GM12878 (cell line): ENCODE data around the gene NPAS1. TPM values are rescaled to one million over a fixed set of nuclear protein-coding genes. Genes with fewer than 3 reads are reported as not detected.

Source experiments
- ATAC-seq: fragments of 200-7000 bp; cut with Tn5 transposase; 3 replicates; pipeline ENCODE4 v1.9.1; 2020; ENCODE audit warnings: mild to moderate bottlenecking, moderate library complexity
- BruUV-seq: library from RNA; stranded (reverse); fragments of 400-500 nt; replicated peaks from 2 replicates; lab custom pipeline; 2021; lab: Mats Ljungman, UMichigan
- CTCF ChIA-PET: fragments of 300-600 bp; sonication (Branson Sonifier 250); formaldehyde crosslinking; extraction: SDS; loops from one replicate; lab custom pipeline; 2021; ENCODE audit warnings: inconsistent platforms; lab: Yijun Ruan, JAX
- POLR2A ChIA-PET: fragments of 350-600 bp; formaldehyde crosslinking; extraction: SDS; loops from one replicate; lab custom pipeline; 2021; ENCODE audit warnings: inconsistent platforms; lab: Charles Lee
- RAD21 ChIA-PET: fragments of 300-600 bp; sonication (Branson Sonifier 250); formaldehyde crosslinking; loops from one replicate; lab custom pipeline; 2023; ENCODE audit warnings: antibody characterized with exemption; ENCODE audit not compliant: unreplicated experiment; lab: Charles Lee
- SMC1A ChIA-PET: fragments of 300-600 bp; sonication (Branson Sonifier 250); formaldehyde crosslinking; loops from one replicate; lab custom pipeline; 2023; ENCODE audit not compliant: unreplicated experiment, uncharacterized antibody; lab: Charles Lee
- DNase-seq: peaks from one replicate; pipeline ENCODE4 v3.0.0-alpha.2; 2011; ENCODE audit warnings: low read depth, low spot score
- FAIRE-seq: peaks from 3 replicates; lab custom pipeline; 2011; peaks lifted over from hg19 to GRCh38; lab: Jason Lieb, UNC
- H2AFZ ChIP-seq: 2 replicates; pipeline ENCODE4 v1.6.0; 2011; ENCODE audit warnings: low read depth, low read length, control low read depth; ENCODE audit not compliant: control insufficient read depth
- H3K27ac ChIP-seq: 2 replicates; pipeline ENCODE4 v1.5.1; 2011; ENCODE audit warnings: control low read depth; ENCODE audit not compliant: control insufficient read depth, insufficient read depth
- H3K27me3 ChIP-seq, 2 experiments: replicated peaks in 1 of 2; 2 replicates each; pipeline versions ENCODE4 v1.6.0 to v1.6.1; 2011; ENCODE audit warnings: low read length in 1 of 2; ENCODE audit not compliant: control insufficient read depth in 2 of 2, insufficient read depth in 2 of 2
- H3K36me3 ChIP-seq, 2 experiments: 2 replicates each; pipeline ENCODE4 v1.5.1; 2011; ENCODE audit warnings: low read length in 1 of 2; ENCODE audit not compliant: control insufficient read depth in 2 of 2, insufficient read depth in 2 of 2
- H3K4me1 ChIP-seq: 2 replicates; pipeline ENCODE4 v1.6.1; 2011; ENCODE audit warnings: mild to moderate bottlenecking, low read length, moderate library complexity, mixed read lengths; ENCODE audit not compliant: control insufficient read depth, insufficient read depth
- H3K4me2 ChIP-seq: 2 replicates; pipeline ENCODE4 v1.6.0; 2011; ENCODE audit warnings: control low read depth; ENCODE audit not compliant: control insufficient read depth, insufficient read depth
- H3K4me3 ChIP-seq: fragments of 200-600 bp; sonication (generic); 2 replicates; pipeline ENCODE4 v1.5.1; 2016
- H3K79me2 ChIP-seq: 2 replicates; pipeline ENCODE4 v1.6.0; 2011; ENCODE audit warnings: low read length; ENCODE audit not compliant: control insufficient read depth, insufficient read depth
- H3K9ac ChIP-seq: 2 replicates; pipeline ENCODE4 v1.8.0; 2011; ENCODE audit warnings: low read length, control low read depth, mixed read lengths; ENCODE audit not compliant: control insufficient read depth, insufficient read depth
- H3K9me3 ChIP-seq: replicated peaks from 3 replicates; pipeline ENCODE4 v1.5.1; 2011; ENCODE audit warnings: mild to moderate bottlenecking, low read length; ENCODE audit not compliant: control insufficient read depth, insufficient read depth
- H4K20me1 ChIP-seq: 2 replicates; pipeline ENCODE4 v1.6.0; 2011; ENCODE audit not compliant: control insufficient read depth, insufficient read depth
- ATF7 ChIP-seq: fragments of 450-650 bp; IDR thresholded peaks from 2 replicates; pipeline ENCODE4 v1.6.1; 2016; ENCODE audit warnings: low read depth, mild to moderate bottlenecking
- BMI1 ChIP-seq: fragments of 450-650 bp; IDR thresholded peaks from 2 replicates; pipeline ENCODE4 v1.6.1; 2016; ENCODE audit warnings: mild to moderate bottlenecking, moderate library complexity, borderline replicate concordance
- IKZF1 ChIP-seq: fragments of 450-650 bp; conservative IDR thresholded peaks from 2 replicates; pipeline ENCODE4 v1.6.1; 2017; ENCODE audit warnings: antibody characterized with exemption, mild to moderate bottlenecking
- PAX5 ChIP-seq: IDR thresholded peaks from 2 replicates; pipeline ENCODE4 v1.6.1; 2011; ENCODE audit warnings: low read depth, low read length, borderline replicate concordance
- RUNX3 ChIP-seq: IDR thresholded peaks from 2 replicates; pipeline ENCODE4 v1.6.1; 2012; ENCODE audit warnings: low read length, inconsistent platforms
- ZNF207 ChIP-seq: fragments of 450-650 bp; IDR thresholded peaks from 2 replicates; pipeline ENCODE4 v1.6.1; 2014; ENCODE audit warnings: antibody characterized with exemption, mild to moderate bottlenecking, borderline replicate concordance
- ZNF384 ChIP-seq: IDR thresholded peaks from 2 replicates; pipeline ENCODE4 v1.6.1; 2012; ENCODE audit warnings: low read depth, mild to moderate bottlenecking, low read length, improper control_type of control experiment, borderline replicate concordance
- WGBS: methylation state at CpG from one replicate; pipeline ENCODE4 v1.1.6; 2016; ENCODE audit warnings: low lambda C conversion rate; ENCODE audit not compliant: insufficient replicate concordance, insufficient coverage; ENCODE audit errors: missing lambda C conversion rate; 5-methylcytosine and 5-hydroxymethylcytosine counted together
- in situ Hi-C: fragments of 300-500 bp; cut with MboI; formaldehyde crosslinking; loops from 9 replicates; pipeline ENCODE4 v1.14.3; 2018; ENCODE audit warnings: mixed read lengths
- intact Hi-C: fragments of 100-400 bp; cut with micrococcal nuclease; formaldehyde crosslinking; loops from one replicate; pipeline ENCODE4 v1.14.2; 2022; ENCODE audit not compliant: unreplicated experiment
- polyA plus RNA-seq, 11 experiments: library from polyadenylated mRNA; depleted of rRNA in 4 of 11; unstranded in 6 of 11; stranded (reverse) in 5 of 11; fragments of >200 nt; fragmentation: Nextera tagmentation in 4 of 11; fragmentation: Illumina TruSeq in 1 of 11; extraction: Ambion mirVana in 4 of 11; extraction: Trizol in 1 of 11; gene quantifications; 1 replicate in 1 of 11; 2 replicates in 10 of 11; pipeline versions ENCODE4 v1.2.1 to v1.2.3, GENCODE V29; 2011 to 2016; ENCODE audit warnings: inconsistent platforms in 2 of 11, missing spikeins in 2 of 11, low read depth in 1 of 11
- total RNA-seq, 4 experiments: library from RNA; depleted of rRNA in 3 of 4; stranded (reverse); fragments of >200 nt in 3 of 4; fragmentation: Illumina TruSeq in 1 of 4; extraction: Trizol in 1 of 4; gene quantifications; 2 replicates each; pipeline versions ENCODE4 v1.2.1 to v1.2.3, GENCODE V29; 2013 to 2021
- TF ChIP-seq, protein P1 (sequence below): fragments of 450-650 bp; IDR thresholded peaks from 2 replicates; pipeline ENCODE4 v1.6.1; 2017; ENCODE audit warnings: mild to moderate bottlenecking, moderate library complexity
- TF ChIP-seq, protein P2 (sequence below): fragments of 450-650 bp; formaldehyde crosslinking; IDR thresholded peaks from 2 replicates; pipeline ENCODE4 v1.4.0; 2020; ENCODE audit warnings: mild to moderate bottlenecking, moderate library complexity
- TF ChIP-seq, protein P3 (sequence below): fragments of 450-650 bp; IDR thresholded peaks from 2 replicates; pipeline ENCODE4 v1.6.1; 2016; ENCODE audit warnings: mild to moderate bottlenecking
- TF ChIP-seq, protein P4 (sequence below): IDR thresholded peaks from 2 replicates; pipeline ENCODE4 v1.6.1; 2012; ENCODE audit warnings: low read length, inconsistent platforms

The NPAS1 gene
- total and polyA plus RNA-seq, 10 of the 15 experiments (the other 5 are each of a cell fraction or from before 2014, with no cell fraction given): 0.14 to 0.72 (median 0.28) TPM; not detected in 3

DNA sequence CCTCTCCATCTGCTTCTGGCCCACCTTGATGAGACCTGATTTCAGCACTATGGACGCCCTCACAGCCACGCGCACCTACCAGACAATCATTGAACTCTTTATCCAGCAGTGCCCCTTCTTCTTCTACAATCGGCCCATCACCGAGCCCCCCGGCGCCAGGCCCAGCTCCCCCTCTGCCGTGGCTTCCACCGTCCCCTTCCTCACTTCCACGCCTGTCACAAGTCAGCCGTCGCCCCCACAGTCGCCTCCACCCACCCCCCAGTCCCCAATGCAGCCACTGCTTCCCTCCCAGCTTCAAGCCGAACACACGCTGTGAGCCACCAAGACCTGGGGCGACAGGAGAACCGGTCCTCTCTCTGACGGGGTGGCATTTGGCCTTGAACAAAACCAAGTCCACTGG is 19.3 kb upstream of the NPAS1 start (continued):
- TF ChIP-seq IKZF1 (no peak), ZNF384 (no peak), ZNF207 (no peak), ATF7 (no peak)
- TF ChIP-seq, protein P1, sequence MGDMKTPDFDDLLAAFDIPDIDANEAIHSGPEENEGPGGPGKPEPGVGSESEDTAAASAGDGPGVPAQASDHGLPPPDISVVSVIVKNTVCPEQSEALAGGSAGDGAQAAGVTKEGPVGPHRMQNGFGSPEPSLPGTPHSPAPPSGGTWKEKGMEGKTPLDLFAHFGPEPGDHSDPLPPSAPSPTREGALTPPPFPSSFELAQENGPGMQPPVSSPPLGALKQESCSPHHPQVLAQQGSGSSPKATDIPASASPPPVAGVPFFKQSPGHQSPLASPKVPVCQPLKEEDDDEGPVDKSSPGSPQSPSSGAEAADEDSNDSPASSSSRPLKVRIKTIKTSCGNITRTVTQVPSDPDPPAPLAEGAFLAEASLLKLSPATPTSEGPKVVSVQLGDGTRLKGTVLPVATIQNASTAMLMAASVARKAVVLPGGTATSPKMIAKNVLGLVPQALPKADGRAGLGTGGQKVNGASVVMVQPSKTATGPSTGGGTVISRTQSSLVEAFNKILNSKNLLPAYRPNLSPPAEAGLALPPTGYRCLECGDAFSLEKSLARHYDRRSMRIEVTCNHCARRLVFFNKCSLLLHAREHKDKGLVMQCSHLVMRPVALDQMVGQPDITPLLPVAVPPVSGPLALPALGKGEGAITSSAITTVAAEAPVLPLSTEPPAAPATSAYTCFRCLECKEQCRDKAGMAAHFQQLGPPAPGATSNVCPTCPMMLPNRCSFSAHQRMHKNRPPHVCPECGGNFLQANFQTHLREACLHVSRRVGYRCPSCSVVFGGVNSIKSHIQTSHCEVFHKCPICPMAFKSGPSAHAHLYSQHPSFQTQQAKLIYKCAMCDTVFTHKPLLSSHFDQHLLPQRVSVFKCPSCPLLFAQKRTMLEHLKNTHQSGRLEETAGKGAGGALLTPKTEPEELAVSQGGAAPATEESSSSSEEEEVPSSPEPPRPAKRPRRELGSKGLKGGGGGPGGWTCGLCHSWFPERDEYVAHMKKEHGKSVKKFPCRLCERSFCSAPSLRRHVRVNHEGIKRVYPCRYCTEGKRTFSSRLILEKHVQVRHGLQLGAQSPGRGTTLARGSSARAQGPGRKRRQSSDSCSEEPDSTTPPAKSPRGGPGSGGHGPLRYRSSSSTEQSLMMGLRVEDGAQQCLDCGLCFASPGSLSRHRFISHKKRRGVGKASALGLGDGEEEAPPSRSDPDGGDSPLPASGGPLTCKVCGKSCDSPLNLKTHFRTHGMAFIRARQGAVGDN: no peak

DNA sequence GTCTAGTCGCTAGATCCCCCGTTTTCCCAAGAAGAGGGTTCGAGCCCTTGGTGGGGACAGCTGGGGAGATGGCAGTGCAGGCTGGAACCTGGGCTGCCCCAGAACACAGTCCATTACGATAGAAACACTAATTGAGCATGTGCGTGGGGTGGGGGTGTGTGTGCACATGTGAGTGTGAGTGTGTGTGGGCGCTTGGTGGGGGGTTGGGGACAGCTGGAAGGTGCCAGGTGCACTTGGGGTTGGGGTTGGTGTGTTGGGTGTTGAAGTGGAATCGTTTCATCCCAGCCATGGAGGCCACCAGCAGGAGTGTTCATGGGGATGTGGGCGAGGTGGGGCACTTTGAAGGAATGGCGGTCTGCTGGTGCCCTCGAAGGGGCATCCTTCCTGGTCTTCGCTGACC is 18.1 kb upstream of the NPAS1 start:
- in situ Hi-C loops: no loop called here
- ChIA-PET POLR2A (no interaction called here), RAD21 (no interaction called here), CTCF (interaction anchor here (0.7 to 1.0 kb wide), 2 partner anchors 12 to 149 kb away, joined by 3 read pairs; no protein-coding TSS in a partner anchor), SMC1A (interaction anchor here (1.0 kb wide), 1 partner anchor 10 kb away, joined by 3 read pairs; no protein-coding TSS in a partner anchor)
- ATAC-seq (no peak), FAIRE-seq (no peak), DNase-seq (no peak)
- peaks cover 3 to 14% of the 10 kb centered on the region in 2 experiments; a peak in 3 of 4 replicates for H3K36me3 ChIP-seq
- H3K4me2 ChIP-seq: no peak overlapping the region
- no peaks in the 10 kb centered on the region for H3K27me3 ChIP-seq
- no peaks in the 10 kb centered on the region for H3K4me1 ChIP-seq
- no peak overlapping the region for H2AFZ ChIP-seq
- H4K20me1 ChIP-seq: no peaks in the 10 kb centered on the region
- intact Hi-C loops: no loop called here
- no peaks in the 10 kb centered on the region for H3K9me3 ChIP-seq
- H3K9ac ChIP-seq: no peak overlapping the region
- no TSS peak for BruUV-seq
- H3K79me2 ChIP-seq: no peaks in the 10 kb centered on the region
- WGBS: 97% methylated on average over 11 of the region's 11 CpGs
- H3K4me3 ChIP-seq: no peak overlapping the region
- no peak overlapping the region for H3K27ac ChIP-seq
- TF ChIP-seq RUNX3: no peak
- TF ChIP-seq, protein P2, sequence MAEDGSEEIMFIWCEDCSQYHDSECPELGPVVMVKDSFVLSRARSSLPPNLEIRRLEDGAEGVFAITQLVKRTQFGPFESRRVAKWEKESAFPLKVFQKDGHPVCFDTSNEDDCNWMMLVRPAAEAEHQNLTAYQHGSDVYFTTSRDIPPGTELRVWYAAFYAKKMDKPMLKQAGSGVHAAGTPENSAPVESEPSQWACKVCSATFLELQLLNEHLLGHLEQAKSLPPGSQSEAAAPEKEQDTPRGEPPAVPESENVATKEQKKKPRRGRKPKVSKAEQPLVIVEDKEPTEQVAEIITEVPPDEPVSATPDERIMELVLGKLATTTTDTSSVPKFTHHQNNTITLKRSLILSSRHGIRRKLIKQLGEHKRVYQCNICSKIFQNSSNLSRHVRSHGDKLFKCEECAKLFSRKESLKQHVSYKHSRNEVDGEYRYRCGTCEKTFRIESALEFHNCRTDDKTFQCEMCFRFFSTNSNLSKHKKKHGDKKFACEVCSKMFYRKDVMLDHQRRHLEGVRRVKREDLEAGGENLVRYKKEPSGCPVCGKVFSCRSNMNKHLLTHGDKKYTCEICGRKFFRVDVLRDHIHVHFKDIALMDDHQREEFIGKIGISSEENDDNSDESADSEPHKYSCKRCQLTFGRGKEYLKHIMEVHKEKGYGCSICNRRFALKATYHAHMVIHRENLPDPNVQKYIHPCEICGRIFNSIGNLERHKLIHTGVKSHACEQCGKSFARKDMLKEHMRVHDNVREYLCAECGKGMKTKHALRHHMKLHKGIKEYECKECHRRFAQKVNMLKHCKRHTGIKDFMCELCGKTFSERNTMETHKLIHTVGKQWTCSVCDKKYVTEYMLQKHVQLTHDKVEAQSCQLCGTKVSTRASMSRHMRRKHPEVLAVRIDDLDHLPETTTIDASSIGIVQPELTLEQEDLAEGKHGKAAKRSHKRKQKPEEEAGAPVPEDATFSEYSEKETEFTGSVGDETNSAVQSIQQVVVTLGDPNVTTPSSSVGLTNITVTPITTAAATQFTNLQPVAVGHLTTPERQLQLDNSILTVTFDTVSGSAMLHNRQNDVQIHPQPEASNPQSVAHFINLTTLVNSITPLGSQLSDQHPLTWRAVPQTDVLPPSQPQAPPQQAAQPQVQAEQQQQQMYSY (CRISPR knock-in tag): no peak
- no peak for TF ChIP-seq PAX5
- TF ChIP-seq, protein P3, sequence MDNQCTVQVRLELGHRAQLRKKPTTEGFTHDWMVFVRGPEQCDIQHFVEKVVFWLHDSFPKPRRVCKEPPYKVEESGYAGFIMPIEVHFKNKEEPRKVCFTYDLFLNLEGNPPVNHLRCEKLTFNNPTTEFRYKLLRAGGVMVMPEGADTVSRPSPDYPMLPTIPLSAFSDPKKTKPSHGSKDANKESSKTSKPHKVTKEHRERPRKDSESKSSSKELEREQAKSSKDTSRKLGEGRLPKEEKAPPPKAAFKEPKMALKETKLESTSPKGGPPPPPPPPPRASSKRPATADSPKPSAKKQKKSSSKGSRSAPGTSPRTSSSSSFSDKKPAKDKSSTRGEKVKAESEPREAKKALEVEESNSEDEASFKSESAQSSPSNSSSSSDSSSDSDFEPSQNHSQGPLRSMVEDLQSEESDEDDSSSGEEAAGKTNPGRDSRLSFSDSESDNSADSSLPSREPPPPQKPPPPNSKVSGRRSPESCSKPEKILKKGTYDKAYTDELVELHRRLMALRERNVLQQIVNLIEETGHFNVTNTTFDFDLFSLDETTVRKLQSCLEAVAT: no peak
- TF ChIP-seq, protein P4, sequence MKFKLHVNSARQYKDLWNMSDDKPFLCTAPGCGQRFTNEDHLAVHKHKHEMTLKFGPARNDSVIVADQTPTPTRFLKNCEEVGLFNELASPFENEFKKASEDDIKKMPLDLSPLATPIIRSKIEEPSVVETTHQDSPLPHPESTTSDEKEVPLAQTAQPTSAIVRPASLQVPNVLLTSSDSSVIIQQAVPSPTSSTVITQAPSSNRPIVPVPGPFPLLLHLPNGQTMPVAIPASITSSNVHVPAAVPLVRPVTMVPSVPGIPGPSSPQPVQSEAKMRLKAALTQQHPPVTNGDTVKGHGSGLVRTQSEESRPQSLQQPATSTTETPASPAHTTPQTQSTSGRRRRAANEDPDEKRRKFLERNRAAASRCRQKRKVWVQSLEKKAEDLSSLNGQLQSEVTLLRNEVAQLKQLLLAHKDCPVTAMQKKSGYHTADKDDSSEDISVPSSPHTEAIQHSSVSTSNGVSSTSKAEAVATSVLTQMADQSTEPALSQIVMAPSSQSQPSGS: no peak
- no peak for TF ChIP-seq BMI1
